OCI-LY7 (cell line): Measurements from ENCODE around the gene CYP4F11. TPM values are rescaled to one million over a fixed set of nuclear protein-coding genes. Genes with fewer than 3 reads are reported as not detected.
"Not testable (repeated sequence)": the region's sequence is repeated elsewhere in the genome, so short reads cannot be mapped to it uniquely, and the experiment has no call there.

ENCODE experiments used
- BruUV-seq: library from RNA; stranded (reverse); fragments of 400-500 nt; replicated peaks from 2 replicates; lab custom pipeline; 2021; lab: Mats Ljungman, UMichigan
- CTCF ChIA-PET: fragments of 300-600 bp; sonication (Branson Sonifier 250); formaldehyde crosslinking; loops from one replicate; lab custom pipeline; 2022; ENCODE audit warnings: antibody characterized with exemption; ENCODE audit not compliant: unreplicated experiment; lab: Charles Lee
- POLR2A ChIA-PET: fragments of 300-600 bp; sonication (Branson Sonifier 250); formaldehyde crosslinking; loops from one replicate; lab custom pipeline; 2022; ENCODE audit warnings: antibody characterized with exemption; lab: Charles Lee
- DNase-seq: peaks from one replicate; pipeline ENCODE4 v3.0.0-alpha.2; 2015; ENCODE audit warnings: low spot score
- H2AFZ ChIP-seq: fragments of 200-600 bp; sonication (generic), shearing (Covaris generic); 2 replicates; pipeline ENCODE4 v1.6.1; 2014; ENCODE audit warnings: mild to moderate bottlenecking, antibody characterized with exemption, low read length, moderate library complexity
- H3K27ac ChIP-seq: fragments of 200-600 bp; sonication (generic); 2 replicates; pipeline ENCODE4 v1.5.1; 2014; ENCODE audit warnings: mixed run types, low read depth, mild to moderate bottlenecking, moderate library complexity, low read length, inconsistent platforms; ENCODE audit not compliant: poor library complexity, severe bottlenecking
- H3K36me3 ChIP-seq: fragments of 200-600 bp; sonication (generic); 2 replicates; pipeline ENCODE4 v1.6.1; 2014; ENCODE audit warnings: mild to moderate bottlenecking, antibody characterized with exemption, low read length, moderate library complexity, mixed read lengths; ENCODE audit not compliant: insufficient read depth
- H3K4me1 ChIP-seq: fragments of 200-600 bp; sonication (generic); 2 replicates; pipeline ENCODE4 v1.5.1; 2014; ENCODE audit warnings: mild to moderate bottlenecking, low read length; ENCODE audit not compliant: insufficient read depth, poor library complexity, severe bottlenecking
- H3K4me2 ChIP-seq: fragments of 200-600 bp; sonication (generic); 2 replicates; pipeline ENCODE4 v1.6.1; 2014; ENCODE audit warnings: mild to moderate bottlenecking, low read length
- H3K4me3 ChIP-seq: fragments of 200-600 bp; sonication (generic); 2 replicates; pipeline ENCODE4 v1.5.1; 2014; ENCODE audit warnings: mild to moderate bottlenecking, low read depth, low read length; ENCODE audit not compliant: poor library complexity, severe bottlenecking
- H3K79me2 ChIP-seq: fragments of 200-600 bp; sonication (generic); 2 replicates; pipeline ENCODE4 v1.6.1; 2016; ENCODE audit warnings: low read depth, mild to moderate bottlenecking, low read length, moderate library complexity, mixed read lengths; ENCODE audit not compliant: insufficient read depth
- H3K9me2 ChIP-seq: fragments of 200-600 bp; sonication (generic); 2 replicates; pipeline ENCODE4 v1.6.1; 2016; ENCODE audit warnings: mild to moderate bottlenecking, low read length, mixed read lengths; ENCODE audit not compliant: insufficient read depth
- H3K9me3 ChIP-seq: fragments of 200-600 bp; sonication (generic); 2 replicates; pipeline ENCODE4 v1.6.1; 2014; ENCODE audit warnings: mild to moderate bottlenecking, mixed run types, low read length, mixed read lengths
- H4K20me1 ChIP-seq: fragments of 200-600 bp; sonication (generic); 2 replicates; pipeline ENCODE4 v1.6.1; 2014; ENCODE audit warnings: mild to moderate bottlenecking, antibody characterized with exemption, low read length, moderate library complexity, mixed read lengths; ENCODE audit not compliant: insufficient read depth
- EZH2phosphoT487 ChIP-seq: fragments of 200-600 bp; sonication (generic); IDR thresholded peaks from 2 replicates; pipeline ENCODE4 v1.6.1; 2018; ENCODE audit warnings: low read depth, borderline replicate concordance, mild to moderate bottlenecking, mixed run types, antibody characterized with exemption, low read length, moderate library complexity, mixed read lengths
- intact Hi-C: fragments of 100-400 bp; cut with micrococcal nuclease; formaldehyde crosslinking; loops from one replicate; pipeline ENCODE4 v1.10.0; 2022; ENCODE audit not compliant: unreplicated experiment
- total RNA-seq, 2 experiments: library from RNA; depleted of rRNA in 1 of 2; stranded (reverse); fragments of >200 nt in 1 of 2; shearing (Covaris generic) in 1 of 2; gene quantifications; 2 replicates each; pipeline ENCODE4 v1.2.3, GENCODE V29; 2014 to 2022
- TF ChIP-seq, protein P1 (sequence below): fragments of 200-600 bp; sonication (generic); conservative IDR thresholded peaks from 2 replicates; pipeline ENCODE4 v1.5.1; 2014; ENCODE audit warnings: mild to moderate bottlenecking, antibody characterized with exemption, low read length, moderate library complexity, mixed read lengths

CYP4F11 gene
- total RNA-seq, 2 experiments from 2014 or later, result 0.22 to 0.25 TPM

DNA sequence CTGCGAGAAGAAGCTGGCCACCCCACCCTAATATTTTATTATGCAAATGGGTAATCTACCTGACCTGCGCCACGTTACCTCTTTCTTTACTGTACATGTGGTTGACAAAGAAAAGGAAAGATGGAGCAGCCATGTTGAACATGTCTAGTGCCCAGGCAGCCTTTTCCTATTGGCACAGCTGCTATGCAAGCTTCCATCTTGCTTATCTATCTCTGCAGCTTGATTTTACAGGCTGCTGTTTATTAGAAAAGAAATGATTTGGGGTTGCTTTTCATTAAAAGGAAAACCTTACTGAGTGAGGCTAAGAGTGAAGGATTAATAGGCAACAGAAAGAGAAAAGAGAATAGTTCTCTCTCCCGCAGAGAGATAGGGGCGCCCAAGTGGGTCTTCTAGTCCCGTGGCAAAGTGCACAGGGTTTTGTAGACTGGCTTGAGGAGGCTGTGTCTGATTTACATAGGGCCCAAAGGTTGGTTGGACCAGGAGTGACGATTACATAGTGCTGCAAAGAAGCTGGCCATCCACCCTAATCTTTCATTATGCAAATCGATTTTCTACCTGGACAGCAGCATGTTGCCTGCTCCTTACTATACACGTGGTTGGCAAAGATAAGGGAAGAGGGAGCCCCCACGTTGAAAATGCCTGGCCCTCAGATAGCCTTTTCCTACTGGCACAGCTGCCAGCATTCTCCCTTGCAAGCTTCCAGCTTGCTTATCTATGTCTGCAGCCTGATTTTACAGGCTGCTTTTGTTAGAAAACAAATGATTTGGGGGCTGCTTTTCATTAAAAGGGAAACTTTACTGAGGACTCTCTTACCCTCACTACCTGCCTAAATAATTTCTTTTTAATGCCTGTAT is 42.7 kb upstream of the CYP4F11 start:
- no peak overlapping the region for H3K27ac ChIP-seq
- no peaks in the 10 kb centered on the region for H3K79me2 ChIP-seq
- H2AFZ ChIP-seq, result no peak overlapping the region
- ChIA-PET POLR2A (no interaction called here), CTCF (no interaction called here)
- no peaks in the 10 kb centered on the region for H3K4me1 ChIP-seq
- 0 out of 2 replicates have a peak, but pooled peaks cover 4% of the 10 kb centered on the region for H3K9me3 ChIP-seq
- H3K9me2 ChIP-seq, result no peaks in the 10 kb centered on the region
- intact Hi-C loops, result no loop called here
- no peak for TF ChIP-seq EZH2phosphoT487
- TF ChIP-seq, protein P1, sequence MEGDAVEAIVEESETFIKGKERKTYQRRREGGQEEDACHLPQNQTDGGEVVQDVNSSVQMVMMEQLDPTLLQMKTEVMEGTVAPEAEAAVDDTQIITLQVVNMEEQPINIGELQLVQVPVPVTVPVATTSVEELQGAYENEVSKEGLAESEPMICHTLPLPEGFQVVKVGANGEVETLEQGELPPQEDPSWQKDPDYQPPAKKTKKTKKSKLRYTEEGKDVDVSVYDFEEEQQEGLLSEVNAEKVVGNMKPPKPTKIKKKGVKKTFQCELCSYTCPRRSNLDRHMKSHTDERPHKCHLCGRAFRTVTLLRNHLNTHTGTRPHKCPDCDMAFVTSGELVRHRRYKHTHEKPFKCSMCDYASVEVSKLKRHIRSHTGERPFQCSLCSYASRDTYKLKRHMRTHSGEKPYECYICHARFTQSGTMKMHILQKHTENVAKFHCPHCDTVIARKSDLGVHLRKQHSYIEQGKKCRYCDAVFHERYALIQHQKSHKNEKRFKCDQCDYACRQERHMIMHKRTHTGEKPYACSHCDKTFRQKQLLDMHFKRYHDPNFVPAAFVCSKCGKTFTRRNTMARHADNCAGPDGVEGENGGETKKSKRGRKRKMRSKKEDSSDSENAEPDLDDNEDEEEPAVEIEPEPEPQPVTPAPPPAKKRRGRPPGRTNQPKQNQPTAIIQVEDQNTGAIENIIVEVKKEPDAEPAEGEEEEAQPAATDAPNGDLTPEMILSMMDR, result no peak
- no peak overlapping the region for H3K4me3 ChIP-seq
- no peak for DNase-seq
- H4K20me1 ChIP-seq, result no peaks in the 10 kb centered on the region
- no peak overlapping the region for H3K4me2 ChIP-seq
- no peaks in the 10 kb centered on the region for H3K36me3 ChIP-seq
- no TSS peak for BruUV-seq

DNA sequence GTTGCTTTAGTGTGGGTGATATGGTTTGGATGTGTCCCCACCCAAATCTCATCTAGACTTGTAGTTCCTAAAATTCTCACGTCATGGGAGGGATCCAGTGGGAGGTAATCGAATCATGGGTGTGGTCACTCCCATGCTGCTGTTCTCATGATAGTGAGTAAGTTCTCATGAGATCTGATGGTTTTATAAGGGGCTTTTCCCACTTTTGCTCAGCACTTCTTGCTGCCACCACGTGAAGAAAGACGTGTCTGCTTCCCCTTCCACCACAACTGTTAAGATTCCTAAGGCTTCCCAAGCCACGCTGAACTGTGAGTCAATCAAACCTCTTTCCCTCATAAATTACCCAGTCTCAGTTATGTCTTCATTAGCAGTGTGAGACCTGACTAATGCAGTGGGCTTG is 40.5 kb upstream of the CYP4F11 start:
- no TSS peak for BruUV-seq
- H3K27ac ChIP-seq, result no peak overlapping the region
- H2AFZ ChIP-seq, result no peak overlapping the region
- TF ChIP-seq, protein P1, result no peak
- no peak for TF ChIP-seq EZH2phosphoT487
- POLR2A ChIA-PET, result no interaction called here
- H3K4me1 ChIP-seq, result no peaks in the 10 kb centered on the region
- intact Hi-C loops, result no loop called here
- no peaks in the 10 kb centered on the region for H3K9me3 ChIP-seq
- H3K4me2 ChIP-seq, result no peak overlapping the region
- no peaks in the 10 kb centered on the region for H3K9me2 ChIP-seq
- no peak overlapping the region for H3K4me3 ChIP-seq
- H4K20me1 ChIP-seq, result no peaks in the 10 kb centered on the region
- no peak for DNase-seq
- H3K36me3 ChIP-seq, result no peaks in the 10 kb centered on the region
- no peaks in the 10 kb centered on the region for H3K79me2 ChIP-seq
- CTCF ChIA-PET, result no interaction called here

DNA sequence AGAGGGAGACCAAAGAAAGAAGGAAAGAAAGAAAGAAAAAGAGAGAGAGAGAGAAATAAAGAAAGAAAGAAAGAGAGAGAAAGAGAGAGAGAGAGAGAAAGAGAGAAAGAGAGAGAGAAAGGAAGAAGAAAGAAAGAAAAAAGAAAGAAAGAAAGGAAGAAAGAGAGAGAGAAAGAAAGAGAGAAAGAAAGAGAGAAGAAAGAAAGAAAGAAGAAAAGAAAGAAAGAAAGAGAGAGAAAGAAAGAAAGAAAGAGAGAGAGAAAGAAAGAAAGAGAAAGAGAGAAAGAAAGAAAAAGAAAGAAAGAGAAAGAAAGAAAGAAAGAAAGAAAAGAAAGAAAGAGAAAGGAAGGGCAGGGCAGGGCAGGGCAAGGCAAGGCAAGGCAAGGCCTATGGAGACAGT is 37.7 kb upstream of the CYP4F11 start:
- BruUV-seq, H3K4me2 ChIP-seq, H3K4me1 ChIP-seq, DNase-seq, H3K9me3 ChIP-seq, H3K79me2 ChIP-seq, CTCF ChIA-PET, H3K27ac ChIP-seq, H3K36me3 ChIP-seq, H3K4me3 ChIP-seq, intact Hi-C loops, H4K20me1 ChIP-seq, H3K9me2 ChIP-seq, H2AFZ ChIP-seq, POLR2A ChIA-PET: not testable (repeated sequence)
